ENCODE data around the gene CSHL1.

GRCh38 chr17:63933598-63933997 lies 22.5 kb upstream of the CSHL1 start:
- no peak for TF ChIP-seq CTCF (IDR thresholded peaks at IDR 0.05; ENCODE audit: insufficient read depth, low read depth, low read length)
- no peak for TF ChIP-seq EZH2 (IDR thresholded peaks at IDR 0.05; ENCODE audit: insufficient read depth, low read length)
